GM18870 (cell line): ENCODE measurements around the gene UBL4B.

Experiments
- ATAC-seq: cut with Tn5 transposase; IDR thresholded peaks from one replicate; pipeline ENCODE4 v1.9.1; 2021; ENCODE audit warnings: moderate library complexity; ENCODE audit not compliant: unreplicated experiment

The UBL4B gene

GRCh38 chr1:110112656-110113055 is 413 bp downstream of the UBL4B start:
- ATAC-seq, result no peak

- ATAC-seq, result no peak
Observed at GRCh38 chr1:110113551-110113950, 1.3 kb downstream of the UBL4B start.

DNA sequence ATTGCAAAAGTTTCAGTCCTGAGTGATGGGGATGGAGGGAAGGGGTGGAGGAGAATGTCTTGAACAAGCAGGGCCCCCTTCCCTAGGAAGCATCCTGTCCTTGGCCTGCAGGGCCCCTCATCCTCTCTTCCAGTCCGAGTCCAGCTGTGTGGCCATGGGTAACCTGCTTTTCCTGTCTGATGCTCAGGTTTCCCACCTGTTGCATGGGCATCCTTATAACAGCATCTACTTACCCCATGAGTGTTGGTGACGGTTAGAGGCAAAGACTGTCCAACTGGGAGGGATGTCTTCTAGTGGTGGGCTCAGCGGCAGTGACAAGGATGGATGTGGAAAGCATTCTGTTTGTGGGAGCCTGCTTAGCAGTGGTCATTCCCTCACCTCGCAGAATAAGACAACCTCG is 1.9 kb downstream of the UBL4B start:
- ATAC-seq, result no peak

DNA sequence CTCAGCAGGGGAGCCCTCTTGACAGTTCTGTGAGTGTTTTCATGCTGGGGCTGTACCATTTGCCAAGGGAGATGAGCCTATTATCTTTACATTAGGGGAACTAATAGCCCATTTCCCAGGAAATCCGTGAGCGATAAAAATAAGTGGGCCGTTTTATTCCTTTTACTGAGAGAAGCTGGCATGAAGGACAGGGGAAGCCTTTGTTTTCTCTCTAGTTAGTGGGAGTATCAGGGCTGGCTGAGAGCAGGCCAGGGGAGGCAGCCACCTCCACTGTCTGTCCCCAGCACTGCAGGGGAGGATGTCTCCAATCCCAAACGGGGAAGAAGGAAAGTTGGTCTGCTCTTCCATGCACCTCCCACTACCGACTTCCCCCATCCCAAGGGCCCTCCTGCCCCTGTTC is 2.5 kb downstream of the UBL4B start:
- no peak for ATAC-seq

DNA sequence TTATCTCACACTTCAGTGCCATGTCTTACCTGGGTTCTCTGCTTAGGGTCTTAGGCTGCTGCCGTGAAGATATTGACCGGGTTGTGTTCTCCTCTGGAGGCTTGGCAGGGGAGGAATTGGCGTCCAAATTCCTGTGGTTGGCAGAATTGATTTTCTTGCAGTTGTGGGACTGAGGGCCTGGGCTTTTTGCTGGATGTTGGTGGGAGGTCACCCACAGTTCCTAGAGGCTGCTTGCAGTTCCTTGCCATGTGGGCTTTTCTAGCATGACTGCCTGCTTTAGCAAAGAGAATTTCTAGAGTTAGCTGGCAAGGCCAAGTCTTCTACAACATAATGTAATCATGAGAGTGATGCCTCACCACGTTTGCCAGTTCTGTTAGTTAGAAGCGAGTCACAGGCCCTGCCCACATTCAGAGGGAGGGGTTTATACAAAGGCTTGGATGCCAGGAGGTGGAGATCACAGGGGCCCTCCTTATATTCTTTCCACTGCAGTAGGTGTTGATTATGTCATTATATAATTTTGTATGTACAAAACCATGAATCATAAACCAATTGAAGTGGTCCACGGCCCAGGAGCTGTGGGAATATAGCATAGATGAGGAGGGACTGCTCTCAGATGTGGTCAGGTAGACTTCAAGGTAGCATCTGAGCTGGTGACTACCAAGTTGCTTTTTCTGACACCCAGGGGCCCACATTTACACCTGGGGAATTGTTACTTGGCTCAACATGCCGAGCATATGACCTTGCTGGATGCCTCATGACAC is 6.6 kb downstream of the UBL4B start:
- ATAC-seq, result no peak

GRCh38 chr1:110119843-110120242 is 7.6 kb downstream of the UBL4B start:
- no peak for ATAC-seq

DNA sequence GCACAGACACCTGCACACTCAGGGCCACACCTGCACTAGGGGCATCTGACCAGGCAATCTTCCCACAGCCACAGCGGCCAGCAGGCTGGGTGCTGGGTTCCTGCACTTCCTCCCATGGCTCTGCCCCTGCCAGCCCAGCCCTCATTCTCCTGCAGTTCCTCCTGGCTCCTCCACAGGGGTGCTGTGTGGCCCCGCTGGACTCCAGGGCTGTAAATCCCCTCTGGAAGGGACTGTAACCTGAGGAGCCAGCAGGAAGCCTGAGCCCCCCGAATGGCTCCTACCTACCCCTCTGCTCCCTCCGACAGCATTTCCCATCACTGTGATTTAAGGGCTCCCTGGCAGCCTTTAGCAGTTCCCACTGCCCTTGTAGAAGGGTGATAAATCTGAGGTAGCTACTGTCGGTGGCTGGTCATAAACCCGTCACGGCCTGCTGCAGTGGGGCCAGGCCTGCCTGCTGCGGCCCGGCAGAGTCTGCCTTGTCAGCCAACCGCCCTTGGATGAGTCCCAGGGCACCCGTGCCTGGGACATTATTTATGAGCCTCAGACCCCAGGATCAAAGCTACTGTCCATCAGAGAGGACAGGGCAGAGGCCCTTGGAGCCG is 8.8 kb downstream of the UBL4B start:
- no peak for ATAC-seq

DNA sequence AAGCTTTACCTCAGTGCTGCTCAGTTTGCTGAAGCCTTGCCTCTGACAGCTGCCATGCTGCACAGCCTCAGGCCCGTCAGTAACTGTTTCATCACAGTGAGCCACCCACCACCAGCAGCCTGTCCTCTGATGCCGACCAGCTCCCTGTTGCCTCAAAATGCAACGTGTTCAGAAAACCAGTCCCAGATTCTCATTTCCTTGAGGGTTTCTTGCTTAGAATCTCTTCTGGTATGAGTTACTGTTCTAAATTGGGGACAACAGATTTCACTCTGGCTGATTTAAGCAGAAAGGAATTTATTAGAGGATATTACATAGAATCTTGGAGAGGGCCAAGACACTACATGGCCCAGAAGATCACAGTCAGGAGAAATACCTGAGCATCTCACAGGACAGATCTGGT is 11.0 kb downstream of the UBL4B start:
- ATAC-seq, result no peak

GRCh38 chr1:110125810-110126209 is 13.6 kb downstream of the UBL4B start:
- no peak for ATAC-seq

- ATAC-seq, result no peak
Observed at GRCh38 chr1:110130113-110130591, 17.9 kb downstream of the UBL4B start.

DNA sequence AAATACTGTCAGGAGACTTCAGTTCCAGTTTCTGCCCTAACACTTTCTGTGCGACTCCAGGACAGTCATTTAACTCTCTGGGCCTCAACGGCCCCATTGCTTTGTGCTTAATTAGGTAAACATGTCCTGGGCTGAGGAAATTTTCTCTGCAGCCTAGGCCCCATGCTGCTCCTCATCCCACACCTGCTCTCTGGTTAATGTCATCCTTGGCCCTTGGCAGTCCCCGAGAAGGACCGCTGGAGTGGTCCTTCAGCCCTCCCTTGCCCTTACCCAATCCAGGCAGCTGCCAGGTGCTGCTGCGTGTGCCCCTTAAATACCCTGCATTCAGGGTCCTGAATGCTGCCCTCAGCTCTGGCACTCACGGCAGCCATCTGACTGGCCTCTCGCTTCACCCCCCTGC is 18.7 kb downstream of the UBL4B start:
- no peak for ATAC-seq

- no peak for ATAC-seq
Observed at GRCh38 chr1:110132682-110133081, 20.4 kb downstream of the UBL4B start.

DNA sequence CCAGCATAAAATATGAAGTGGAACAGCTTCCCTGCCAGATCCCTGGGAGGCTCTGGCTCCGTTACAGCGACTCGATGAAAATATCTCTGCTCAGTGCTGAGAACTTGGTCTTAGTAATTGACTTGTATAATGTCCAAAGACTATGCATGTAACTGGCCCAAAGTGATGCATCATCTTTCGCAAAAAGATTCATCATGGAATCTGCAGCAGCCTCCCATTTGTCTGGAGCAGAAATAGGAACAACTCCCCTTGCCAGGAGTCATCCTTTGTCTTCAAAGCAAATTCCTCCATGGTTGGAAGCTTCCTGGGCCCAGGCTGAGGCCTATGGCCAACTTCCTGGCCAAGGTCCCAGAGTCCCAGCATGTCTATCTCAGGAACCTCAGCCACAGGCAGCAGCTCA is 21.2 kb downstream of the UBL4B start:
- no peak for ATAC-seq

DNA sequence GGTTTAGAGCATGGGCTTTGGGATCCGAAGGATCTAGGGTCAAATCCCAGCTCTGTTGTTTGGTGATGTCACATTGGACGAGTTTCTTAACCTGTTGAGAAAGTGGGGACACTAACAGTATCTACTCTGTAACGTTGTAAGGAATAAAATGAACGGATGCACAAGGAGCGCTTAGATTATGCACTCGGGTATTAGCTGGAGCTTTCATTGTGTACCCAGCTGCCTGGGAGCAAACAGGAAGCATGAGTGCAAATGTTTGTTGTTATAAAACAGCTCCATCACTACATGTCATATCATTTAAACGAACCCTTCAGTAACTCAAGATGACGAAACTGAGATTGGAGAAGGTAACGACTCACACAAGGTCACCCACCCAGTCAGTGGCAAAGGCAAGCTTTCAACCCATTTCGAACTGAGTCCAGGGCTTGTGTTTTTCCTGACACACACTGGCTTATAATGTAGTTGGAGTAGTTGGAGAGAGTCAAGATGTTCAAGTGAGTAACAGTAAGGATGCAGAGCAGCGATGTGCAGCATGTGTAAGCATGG is 21.9 kb downstream of the UBL4B start:
- ATAC-seq, result no peak

GRCh38 chr1:110135246-110135645 is 23.0 kb downstream of the UBL4B start:
- no peak for ATAC-seq

DNA sequence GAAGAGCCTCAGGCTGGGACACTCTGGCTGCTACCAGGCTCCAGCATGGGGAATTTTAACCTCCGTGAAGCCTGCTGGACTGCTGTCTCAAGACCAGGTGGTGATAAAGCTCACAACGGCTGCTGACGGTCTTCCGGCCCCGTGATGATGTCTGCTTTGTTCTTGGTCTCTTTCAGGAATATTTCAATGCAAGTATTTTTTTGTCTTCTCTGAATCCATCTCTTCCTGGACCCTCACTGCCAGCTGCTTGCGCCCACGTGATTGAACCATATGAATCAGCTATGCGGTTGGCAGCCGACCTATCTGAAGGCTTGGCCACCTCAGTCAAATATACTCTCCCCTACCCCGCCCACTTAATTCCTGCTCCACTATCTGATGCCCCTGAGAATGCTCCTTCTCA is 23.4 kb downstream of the UBL4B start:
- ATAC-seq, result no peak

GRCh38 chr1:110136911-110137310 is 24.7 kb downstream of the UBL4B start:
- ATAC-seq, result no peak

DNA sequence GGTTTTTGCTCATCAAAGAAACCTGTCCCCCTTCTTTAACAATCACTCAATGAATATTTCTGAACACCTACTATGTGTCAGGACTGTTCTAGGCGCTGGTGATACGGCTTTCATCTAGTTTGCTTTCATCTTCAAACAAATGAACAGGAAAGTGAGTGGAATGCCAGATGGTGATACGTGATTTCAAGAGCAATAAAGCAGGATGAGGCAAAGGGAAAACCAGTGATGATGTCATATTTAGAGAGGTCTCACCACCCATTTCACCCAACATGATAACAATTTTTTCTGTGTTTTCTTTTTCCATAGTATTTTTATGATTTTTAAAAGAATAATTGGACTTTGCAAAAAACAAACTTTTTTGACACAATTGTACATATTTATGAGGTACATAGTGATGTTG is 26.7 kb downstream of the UBL4B start:
- no peak for ATAC-seq

GRCh38 chr1:110144366-110144765 is 32.1 kb downstream of the UBL4B start:
- no peak for ATAC-seq

DNA sequence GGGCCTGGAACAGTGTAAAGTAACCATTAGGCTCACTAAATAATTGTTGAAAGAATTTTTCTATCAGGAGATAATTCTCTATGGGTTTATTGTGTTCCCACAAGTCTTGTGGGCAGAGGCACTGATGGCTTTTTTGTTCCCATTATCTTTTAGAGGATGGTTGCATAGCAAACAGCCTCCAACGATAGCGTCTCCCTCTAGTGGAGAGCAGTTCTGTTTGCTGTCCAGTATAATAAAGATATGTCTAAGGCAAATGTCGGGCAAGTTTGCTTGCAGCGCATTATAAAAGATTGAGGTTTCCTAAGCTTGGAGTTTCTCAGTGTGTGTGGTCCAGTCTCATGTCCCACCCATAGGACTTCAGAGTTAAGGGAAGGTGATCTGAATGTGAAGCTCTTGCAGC is 36.7 kb downstream of the UBL4B start:
- ATAC-seq, result no peak

DNA sequence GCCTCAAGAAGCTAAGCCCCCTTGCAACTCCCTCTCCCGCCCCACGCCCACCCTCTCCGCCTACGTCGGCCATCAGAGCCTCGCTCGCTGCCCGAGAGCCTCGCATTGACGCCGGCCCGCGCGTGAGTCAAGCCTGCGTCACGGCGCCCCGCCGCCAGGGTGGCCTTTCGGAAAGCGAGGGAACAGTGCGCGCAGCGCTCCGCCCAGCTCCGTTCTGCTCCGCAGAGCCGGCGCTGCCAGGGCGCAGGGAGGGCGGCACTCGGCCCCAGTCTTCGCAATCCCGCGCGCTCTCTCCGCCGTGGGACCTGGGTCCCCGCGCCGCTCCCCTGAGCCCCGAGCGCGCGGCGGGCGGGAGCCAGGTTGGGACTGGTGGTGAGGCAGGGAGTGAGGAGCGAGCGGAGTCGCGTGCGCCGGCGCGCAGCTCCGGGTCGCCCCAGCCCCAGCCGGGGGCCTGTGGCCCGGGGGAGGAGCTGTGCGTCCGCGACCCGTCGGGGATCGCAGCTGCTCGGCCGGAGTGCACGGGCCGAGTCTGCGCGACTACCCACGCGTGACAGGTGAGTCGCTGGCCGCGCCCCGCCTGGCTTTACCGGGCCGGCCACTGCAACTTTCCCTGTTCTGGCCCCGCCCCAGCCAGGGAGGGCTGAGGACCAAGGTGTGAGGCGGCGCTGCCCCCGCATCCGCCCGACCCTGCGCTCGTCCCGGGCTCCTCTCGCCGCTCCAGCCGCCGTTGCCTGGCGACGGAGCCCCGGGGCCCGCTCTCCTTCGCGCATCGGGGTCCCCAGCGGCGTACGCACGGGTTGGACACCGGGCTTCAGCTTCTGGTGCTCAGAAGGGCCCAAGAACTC is 38.3 kb downstream of the UBL4B start, which contains the start of gene SLC6A17:
SLC6A17 (plus strand) TSS at position 165 of the 845 bp plus-strand sequence. CDS start 16,436 bp downstream, outside the sequence.
- no peak for ATAC-seq
